ENCODE measurements around the gene SF3B4. TPM values are rescaled to one million over a fixed set of nuclear protein-coding genes. Genes with fewer than 3 reads are reported as not detected.

Gene SF3B4
- total RNA-seq, 4 donors from 2014 or later, result 4.4 to 17.4 (median 8.1) TPM

GRCh38 chr1:149883598-149884247, 43.9 kb downstream of the SF3B4 start:
- Histone ChIP-seq H3K4me3 (no peak overlapping the region), H3K27ac (no peak overlapping the region)
- DNase-seq, result no peak

DNA sequence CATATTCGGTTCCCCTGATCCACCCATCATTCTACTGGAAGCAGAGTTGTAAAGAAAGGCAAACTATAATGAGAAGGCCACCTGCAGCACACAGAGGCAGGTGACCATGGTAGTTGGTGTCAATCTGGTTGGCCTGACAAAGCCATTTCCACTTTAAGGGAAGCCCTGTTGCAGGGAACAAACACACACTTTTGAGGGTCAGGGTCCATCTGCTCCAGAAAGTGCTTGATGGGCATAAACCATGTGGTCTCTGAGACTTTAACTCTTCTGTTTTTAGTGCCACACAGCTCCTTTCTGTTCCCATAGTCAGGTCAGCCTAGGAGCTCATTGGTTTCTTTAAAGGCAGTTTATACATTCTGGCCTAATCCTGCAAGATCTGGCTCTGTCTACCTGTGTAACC, 45.7 kb downstream of the SF3B4 start:
- H3K4me3 ChIP-seq, result no peak overlapping the region
- TF ChIP-seq CTCF (IDR thresholded peaks at IDR 0.05 in 4 of 5, conservative IDR thresholded peaks at IDR 0.05 in 1 of 5), result no peak
- no peak for TF ChIP-seq POLR2A (IDR thresholded peaks at IDR 0.05)
- in situ Hi-C loops (cut with MboI; ENCODE audit: low sequenced_read_pairs in 4 of 4), result no loop called here
- H3K27ac ChIP-seq, result no peak overlapping the region
- H3K36me3 ChIP-seq, result no peaks in the 10 kb centered on the region
- intact Hi-C loops (cut with DNase I; ENCODE audit: low total_unique reads), result no loop called here
- no peaks in the 10 kb centered on the region for H3K9me3 ChIP-seq
- no peak for DNase-seq
- peaks cover 28 to 30% of the 10 kb centered on the region in 2 donors for H3K4me1 ChIP-seq
- no peak for ATAC-seq
- no peaks in the 10 kb centered on the region for H3K27me3 ChIP-seq

More at GRCh38 chr1:149883598-149884247, 43.9 kb downstream of the SF3B4 start:
- H3K9me3 ChIP-seq, result no peaks in the 10 kb centered on the region
- intact Hi-C loops (cut with DNase I; ENCODE audit: low total_unique reads), result no loop called here
- no peak for ATAC-seq
- H3K4me1 ChIP-seq, result peaks cover 19% of the 10 kb centered on the region in 2 donors
- in situ Hi-C loops (cut with MboI; ENCODE audit: low sequenced_read_pairs in 4 of 4), result no loop called here
- TF ChIP-seq POLR2A (IDR thresholded peaks at IDR 0.05), result no peak
- TF ChIP-seq CTCF (IDR thresholded peaks at IDR 0.05 in 4 of 5, conservative IDR thresholded peaks at IDR 0.05 in 1 of 5), result no peak
- H3K27me3 ChIP-seq, result no peaks in the 10 kb centered on the region
- no peaks in the 10 kb centered on the region for H3K36me3 ChIP-seq

GRCh38 chr1:149879556-149879955, 48.0 kb downstream of the SF3B4 start:
- intact Hi-C loops (cut with DNase I; ENCODE audit: low total_unique reads), result no loop called here
- H3K4me1 ChIP-seq, result peaks cover 23 to 24% of the 10 kb centered on the region in 2 donors

DNA sequence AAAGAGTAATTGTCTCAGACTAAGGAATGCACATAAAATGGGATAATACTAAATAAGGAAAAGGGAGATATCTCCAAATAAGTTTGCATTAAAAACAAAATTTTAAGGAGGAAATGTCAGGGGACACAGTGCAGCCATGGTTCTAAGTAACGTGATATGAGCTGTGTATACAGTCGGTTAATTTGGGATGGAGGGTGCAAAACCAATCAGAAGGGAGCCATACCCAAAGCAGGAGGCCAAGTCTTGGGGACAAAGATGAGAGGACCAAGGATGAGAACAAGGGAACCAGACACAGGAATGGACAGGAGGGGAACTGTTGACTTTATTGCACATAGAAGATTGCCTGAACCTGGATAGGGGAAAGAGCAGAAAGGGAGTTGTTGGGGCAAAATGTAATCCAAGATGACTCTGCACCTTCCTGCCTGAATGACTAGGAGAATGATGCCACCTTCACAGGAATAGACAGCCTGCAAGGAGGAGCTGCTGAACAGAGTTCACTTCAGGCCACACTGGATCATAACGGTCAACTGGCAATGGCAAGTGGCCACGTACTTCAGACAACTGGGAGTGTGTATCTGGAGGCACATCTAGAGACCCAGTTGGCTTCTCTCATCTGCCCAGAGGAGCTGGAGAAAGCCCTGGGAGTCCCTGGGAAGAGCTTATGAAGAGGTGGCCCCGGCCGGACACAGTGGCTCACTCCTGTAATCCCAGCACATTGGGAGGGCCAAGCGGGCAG, 50.2 kb downstream of the SF3B4 start:
- Histone ChIP-seq H3K27me3 (no peaks in the 10 kb centered on the region), H3K4me1 (peaks cover 11 to 12% of the 10 kb centered on the region in 2 donors), H3K9me3 (no peaks in the 10 kb centered on the region), H3K4me3 (no peak overlapping the region), H3K36me3 (no peaks in the 10 kb centered on the region), H3K27ac (peak overlapping the region in 2 of 4 donors; percentile 48 to 64)
- DNase-seq (peak in 1 of 2 donors; percentile 75), ATAC-seq (peak; percentile 70 to 96)
- no peak for TF ChIP-seq POLR2A (IDR thresholded peaks at IDR 0.05)
- TF ChIP-seq CTCF (IDR thresholded peaks at IDR 0.05 in 4 of 5, conservative IDR thresholded peaks at IDR 0.05 in 1 of 5), result no peak
- in situ Hi-C loops (cut with MboI; ENCODE audit: low sequenced_read_pairs in 4 of 4) (no loop called here), intact Hi-C loops (cut with DNase I; ENCODE audit: low total_unique reads) (no loop called here)

More at GRCh38 chr1:149879556-149879955, 48.0 kb downstream of the SF3B4 start:
- DNase-seq (no peak), ATAC-seq (no peak)
- H3K36me3 ChIP-seq, result no peaks in the 10 kb centered on the region
- no peak overlapping the region for H3K27ac ChIP-seq
- H3K27me3 ChIP-seq, result no peaks in the 10 kb centered on the region
- in situ Hi-C loops (cut with MboI; ENCODE audit: low sequenced_read_pairs in 4 of 4), result no loop called here
- no peak overlapping the region for H3K4me3 ChIP-seq
- no peaks in the 10 kb centered on the region for H3K9me3 ChIP-seq
- no peak for TF ChIP-seq POLR2A (IDR thresholded peaks at IDR 0.05)
- TF ChIP-seq CTCF (IDR thresholded peaks at IDR 0.05 in 4 of 5, conservative IDR thresholded peaks at IDR 0.05 in 1 of 5), result no peak

Other genes with a start within 250 kb of the SF3B4 start
- 1 to 10 TPM in 1 of 4 donors, not detected in 3; 2.5 TPM for gene FCGR1A, start 145.1 kb downstream of the SF3B4 start, total RNA-seq
- 10 to 100 TPM; 17.0 to 35.4 (median 28.7) TPM for gene BOLA1, start 28.2 kb downstream of the SF3B4 start, total RNA-seq
- gene SV2A, start 10.0 kb downstream of the SF3B4 start, total RNA-seq, result under 1 TPM; 0.12 to 0.56 (median 0.30) TPM
- gene MTMR11, start 9.1 kb upstream of the SF3B4 start, total RNA-seq, result 1 to 10 TPM; 1.2 to 4.6 (median 3.5) TPM
- gene OTUD7B, start 82.9 kb upstream of the SF3B4 start, total RNA-seq, result 10 to 100 TPM; 27.2 to 51.3 (median 43.6) TPM
- gene VPS45, start 140.0 kb upstream of the SF3B4 start, total RNA-seq, result 10 to 100 TPM; 17.0 to 30.3 (median 24.7) TPM
- gene PLEKHO1, start 222.1 kb upstream of the SF3B4 start, total RNA-seq, result 10 to 100 TPM; 24.3 to 57.7 (median 40.4) TPM

Measured in gastrocnemius medialis (tissue), 4 donors.